ENCODE data around the gene POLDIP2. TPM values are rescaled to one million over a fixed set of nuclear protein-coding genes. Genes with fewer than 3 reads are reported as not detected.

The POLDIP2 gene
- total and polyA plus RNA-seq, 2 of the 4 experiments (the other 2 are of a cell fraction): 66.7 to 77.8 TPM

DNA sequence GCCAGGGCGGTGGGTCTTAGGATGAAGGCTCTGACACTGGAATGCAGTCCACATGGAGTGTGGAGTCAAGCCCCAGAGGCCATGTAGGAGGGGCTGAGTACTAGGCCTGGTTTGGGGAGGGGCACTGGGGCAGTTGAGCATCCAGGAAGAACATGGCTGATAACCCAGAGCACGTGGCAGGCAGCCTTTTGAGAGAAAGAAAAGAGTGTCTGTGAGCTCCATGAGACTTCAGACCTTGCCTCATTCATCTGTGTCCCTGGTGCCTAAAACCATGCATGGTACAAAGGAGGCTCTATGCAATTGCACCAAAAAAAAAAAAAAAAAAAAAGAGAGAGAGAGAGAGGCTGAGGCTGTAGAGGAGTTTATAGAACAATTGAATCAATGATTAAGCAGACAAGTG lies 34.1 kb upstream of the POLDIP2 start:
- no peak overlapping the region for H4K5ac ChIP-seq (ENCODE audit: low read depth, low read length)
- H2BK120ac ChIP-seq (ENCODE audit: low read depth, low read length): no peak overlapping the region
- H2AFZ ChIP-seq (replicated peaks; ENCODE audit: low read length, poor library complexity): peak overlapping the region; percentile 15
- POLR2A ChIA-PET (ENCODE audit: unreplicated experiment): no interaction called here
- H3K9me3 ChIP-seq (ENCODE audit: control insufficient read depth, insufficient read depth, low read length): no peaks in the 10 kb centered on the region
- no peaks in the 10 kb centered on the region for H4K20me1 ChIP-seq (ENCODE audit: insufficient read depth, low read length)
- no peak overlapping the region for H3K23ac ChIP-seq (ENCODE audit: low read depth, low read length)
- H3K14ac ChIP-seq (replicated peaks; ENCODE audit: low read depth, low read length): no peak overlapping the region
- intact Hi-C loops (cut with micrococcal nuclease): no loop called here
- DNase-seq: no peak
- no peak overlapping the region for H3K18ac ChIP-seq (ENCODE audit: low read depth, low read length)
- peaks cover 31% of the 10 kb centered on the region for H3K36me3 ChIP-seq (ENCODE audit: control insufficient read depth, insufficient read depth, low read length)
- no peaks in the 10 kb centered on the region for H3K27me3 ChIP-seq (ENCODE audit: control insufficient read depth, insufficient read depth, low read length)
- BruUV-seq (replicated peaks): no TSS peak
- no peak overlapping the region for H2BK15ac ChIP-seq (ENCODE audit: low read depth, low read length)
- no peak overlapping the region for H2BK20ac ChIP-seq (ENCODE audit: low read depth, low read length)
- TF ChIP-seq NFE2L2 (IDR thresholded peaks at IDR 0.05; ENCODE audit: low read depth, low read length) (no peak), BHLHE40 (IDR thresholded peaks at IDR 0.05; ENCODE audit: low read depth, low read length) (no peak), MXI1 (IDR thresholded peaks at IDR 0.05; ENCODE audit: borderline replicate concordance, low read depth, low read length) (no peak), FOS (IDR thresholded peaks at IDR 0.05; ENCODE audit: low read depth, low read length) (no peak), MAZ (IDR thresholded peaks at IDR 0.05; ENCODE audit: borderline replicate concordance, low read depth, low read length) (no peak), SMC3 (IDR thresholded peaks at IDR 0.05; ENCODE audit: low read depth, low read length) (no peak), RCOR1 (IDR thresholded peaks at IDR 0.05; ENCODE audit: insufficient replicate concordance, low read length) (no peak), MAFK (IDR thresholded peaks at IDR 0.05; ENCODE audit: low read depth, low read length) (no peak), RFX5 (IDR thresholded peaks at IDR 0.05; ENCODE audit: low read depth, low read length) (no peak), POLR2A (IDR thresholded peaks at IDR 0.05; ENCODE audit: low read depth, low read length) (no peak), RAD21 (IDR thresholded peaks at IDR 0.05; ENCODE audit: low read length) (no peak), CHD1 (IDR thresholded peaks at IDR 0.05; ENCODE audit: low read depth, low read length) (no peak)
- TF ChIP-seq, protein P1, sequence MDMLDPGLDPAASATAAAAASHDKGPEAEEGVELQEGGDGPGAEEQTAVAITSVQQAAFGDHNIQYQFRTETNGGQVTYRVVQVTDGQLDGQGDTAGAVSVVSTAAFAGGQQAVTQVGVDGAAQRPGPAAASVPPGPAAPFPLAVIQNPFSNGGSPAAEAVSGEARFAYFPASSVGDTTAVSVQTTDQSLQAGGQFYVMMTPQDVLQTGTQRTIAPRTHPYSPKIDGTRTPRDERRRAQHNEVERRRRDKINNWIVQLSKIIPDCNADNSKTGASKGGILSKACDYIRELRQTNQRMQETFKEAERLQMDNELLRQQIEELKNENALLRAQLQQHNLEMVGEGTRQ (IDR thresholded peaks at IDR 0.05; ENCODE audit: low read depth, low read length): no peak
- TF ChIP-seq, protein P2, sequence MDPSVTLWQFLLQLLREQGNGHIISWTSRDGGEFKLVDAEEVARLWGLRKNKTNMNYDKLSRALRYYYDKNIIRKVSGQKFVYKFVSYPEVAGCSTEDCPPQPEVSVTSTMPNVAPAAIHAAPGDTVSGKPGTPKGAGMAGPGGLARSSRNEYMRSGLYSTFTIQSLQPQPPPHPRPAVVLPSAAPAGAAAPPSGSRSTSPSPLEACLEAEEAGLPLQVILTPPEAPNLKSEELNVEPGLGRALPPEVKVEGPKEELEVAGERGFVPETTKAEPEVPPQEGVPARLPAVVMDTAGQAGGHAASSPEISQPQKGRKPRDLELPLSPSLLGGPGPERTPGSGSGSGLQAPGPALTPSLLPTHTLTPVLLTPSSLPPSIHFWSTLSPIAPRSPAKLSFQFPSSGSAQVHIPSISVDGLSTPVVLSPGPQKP (IDR thresholded peaks at IDR 0.05; ENCODE audit: borderline replicate concordance, low read depth, low read length): no peak
- TF ChIP-seq, protein P3, sequence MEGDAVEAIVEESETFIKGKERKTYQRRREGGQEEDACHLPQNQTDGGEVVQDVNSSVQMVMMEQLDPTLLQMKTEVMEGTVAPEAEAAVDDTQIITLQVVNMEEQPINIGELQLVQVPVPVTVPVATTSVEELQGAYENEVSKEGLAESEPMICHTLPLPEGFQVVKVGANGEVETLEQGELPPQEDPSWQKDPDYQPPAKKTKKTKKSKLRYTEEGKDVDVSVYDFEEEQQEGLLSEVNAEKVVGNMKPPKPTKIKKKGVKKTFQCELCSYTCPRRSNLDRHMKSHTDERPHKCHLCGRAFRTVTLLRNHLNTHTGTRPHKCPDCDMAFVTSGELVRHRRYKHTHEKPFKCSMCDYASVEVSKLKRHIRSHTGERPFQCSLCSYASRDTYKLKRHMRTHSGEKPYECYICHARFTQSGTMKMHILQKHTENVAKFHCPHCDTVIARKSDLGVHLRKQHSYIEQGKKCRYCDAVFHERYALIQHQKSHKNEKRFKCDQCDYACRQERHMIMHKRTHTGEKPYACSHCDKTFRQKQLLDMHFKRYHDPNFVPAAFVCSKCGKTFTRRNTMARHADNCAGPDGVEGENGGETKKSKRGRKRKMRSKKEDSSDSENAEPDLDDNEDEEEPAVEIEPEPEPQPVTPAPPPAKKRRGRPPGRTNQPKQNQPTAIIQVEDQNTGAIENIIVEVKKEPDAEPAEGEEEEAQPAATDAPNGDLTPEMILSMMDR (conservative IDR thresholded peaks at IDR 0.05; ENCODE audit: low read depth, low read length): no peak
- peaks cover 9% of the 10 kb centered on the region for H3K4me1 ChIP-seq (ENCODE audit: control insufficient read depth, insufficient read depth, low read length)
- H3K56ac ChIP-seq (ENCODE audit: extremely low read depth, insufficient read depth, low read length): no peak overlapping the region; the same call in 1 of the 2 replicates
- H3K27ac ChIP-seq (ENCODE audit: insufficient read depth, low read length): no peak overlapping the region
- H3K4me2 ChIP-seq (ENCODE audit: low read depth, low read length): no peak overlapping the region
- no CpG with 5 or more reads among the region's 2 CpGs for WGBS, 2 experiments (ENCODE audit: extremely low coverage in 2 of 2, insufficient read length in 1 of 2)
- H3K79me1 ChIP-seq (ENCODE audit: low read depth in 1 of 2, low read length in 2 of 2): no peaks in the 10 kb centered on the region
- no peak for ATAC-seq (ENCODE audit: low read depth)
- H3K4ac ChIP-seq (ENCODE audit: low read depth, low read length): no peak overlapping the region
- H2AK9ac ChIP-seq (replicated peaks; ENCODE audit: low read depth, low read length, poor library complexity): no peak overlapping the region
- no peak overlapping the region for H4K91ac ChIP-seq (ENCODE audit: insufficient read depth, low read depth, low read length)
- in situ Hi-C loops (cut with MboI; ENCODE audit: low sequenced_read_pairs): no loop called here
- no peak overlapping the region for H2AK5ac ChIP-seq (ENCODE audit: low read depth, low read length)
- CTCF ChIA-PET: interaction anchor here (0.6 kb wide), 1 partner anchor 88 kb away, joined by 5 read pairs; no protein-coding TSS in a partner anchor
- no peak overlapping the region for H2BK5ac ChIP-seq (ENCODE audit: low read depth, low read length, poor library complexity, severe bottlenecking)
- H3K9ac ChIP-seq (ENCODE audit: low read depth, low read length): no peak overlapping the region
- no peak overlapping the region for H4K8ac ChIP-seq (ENCODE audit: low read depth in 2 of 2, low read length in 2 of 2)
- dilution Hi-C loops (cut with HindIII; ENCODE audit: low sequenced_read_pairs, unreplicated experiment): no loop called here
- no peak overlapping the region for H3K4me3 ChIP-seq (ENCODE audit: insufficient read depth, low read depth, low read length)
- peaks cover 7% of the 10 kb centered on the region; the same call in 1 of the 2 replicates for H3K9me1 ChIP-seq (ENCODE audit: insufficient read depth, low read length)

Data from IMR-90 (cell line).